H1 (cell line): ENCODE results near the gene WRAP73. TPM values are rescaled to one million over a fixed set of nuclear protein-coding genes. Genes with fewer than 3 reads are reported as not detected.

Source experiments
- CTCF ChIA-PET: fragments of 300-600 bp; sonication (Branson Sonifier 250); formaldehyde crosslinking; loops from one replicate; lab custom pipeline; 2021; ENCODE audit not compliant: partially characterized antibody; lab: Charles Lee
- POLR2A ChIA-PET: fragments of 300-600 bp; sonication (Branson Sonifier 250); formaldehyde crosslinking; loops from one replicate; lab custom pipeline; 2021; ENCODE audit warnings: inconsistent platforms; ENCODE audit not compliant: partially characterized antibody; lab: Charles Lee
- DNase-seq, 2 experiments: peaks; one replicate each; pipeline versions ENCODE4 v3.0.0 to v3.0.0-alpha.2; 2010 to 2022; ENCODE audit warnings: low spot score in 2 of 2, low read depth in 1 of 2, mixed read lengths in 1 of 2
- FAIRE-seq: peaks from 2 replicates; lab custom pipeline; 2011; peaks lifted over from hg19 to GRCh38; lab: Jason Lieb, UNC
- H2AFZ ChIP-seq: 2 replicates; pipeline ENCODE4 v1.8.1; 2012; ENCODE audit warnings: low read length, inconsistent platforms
- H2AK5ac ChIP-seq: 2 replicates; pipeline ENCODE4 v1.6.1; 2013; ENCODE audit warnings: low read depth, low read length
- H2BK120ac ChIP-seq: replicated peaks from 2 replicates; pipeline ENCODE3; 2013; ENCODE audit warnings: low read depth, low read length, inconsistent platforms
- H2BK12ac ChIP-seq: 2 replicates; pipeline ENCODE4 v1.6.1; 2013; ENCODE audit warnings: low read depth, low read length
- H2BK15ac ChIP-seq: 2 replicates; pipeline ENCODE4 v1.6.1; 2013; ENCODE audit warnings: low read length
- H2BK20ac ChIP-seq: 2 replicates; pipeline ENCODE4 v1.6.1; 2013; ENCODE audit warnings: low read length
- H2BK5ac ChIP-seq: 2 replicates; pipeline ENCODE4 v1.6.1; 2013; ENCODE audit warnings: low read depth, low read length
- H3K14ac ChIP-seq: 2 replicates; pipeline ENCODE4 v1.6.1; 2013; ENCODE audit warnings: inconsistent platforms; ENCODE audit not compliant: insufficient read length
- H3K18ac ChIP-seq: 2 replicates; pipeline ENCODE4 v1.6.1; 2013; ENCODE audit warnings: low read length; ENCODE audit errors: extremely low read depth
- H3K23ac ChIP-seq: 2 replicates; pipeline ENCODE4 v1.6.1; 2013; ENCODE audit warnings: inconsistent platforms; ENCODE audit not compliant: insufficient read length
- H3K23me2 ChIP-seq: 2 replicates; pipeline ENCODE4 v1.6.1; 2013; ENCODE audit warnings: low read depth, low read length
- H3K27ac ChIP-seq: 2 replicates; pipeline ENCODE4 v1.6.1; 2011; ENCODE audit warnings: low read depth, low read length, inconsistent platforms
- H3K27me3 ChIP-seq, 4 experiments: replicated peaks in 1 of 4; 1 replicate in 1 of 4; 2 replicates in 3 of 4; pipeline versions ENCODE4 v1.6.1 to v1.8.1; 2011 to 2013; ENCODE audit warnings: low read length in 3 of 4, mild to moderate bottlenecking in 3 of 4, inconsistent platforms in 2 of 4, mixed read lengths in 2 of 4, moderate library complexity in 1 of 4; ENCODE audit not compliant: control insufficient read depth in 3 of 4, insufficient read depth in 3 of 4; ENCODE audit errors: extremely low read depth in 1 of 4
- H3K36me3 ChIP-seq, 4 experiments: 2 replicates each; pipeline versions ENCODE4 v1.6.1 to v1.8.1; 2011 to 2013; ENCODE audit warnings: mild to moderate bottlenecking in 4 of 4, low read length in 3 of 4, moderate library complexity in 2 of 4, control low read depth in 1 of 4, inconsistent platforms in 1 of 4; ENCODE audit not compliant: insufficient read depth in 4 of 4, control insufficient read depth in 2 of 4
- H3K4ac ChIP-seq: replicated peaks from 2 replicates; pipeline ENCODE3; 2013; ENCODE audit warnings: low read length, low read depth, mixed read lengths, inconsistent platforms; ENCODE audit not compliant: insufficient read length
- H3K4me1 ChIP-seq, 4 experiments: replicated peaks in 1 of 4; 1 replicate in 1 of 4; 2 replicates in 3 of 4; pipeline versions ENCODE4 v1.6.1 to v1.8.1; 2011 to 2013; ENCODE audit warnings: low read length in 3 of 4, inconsistent platforms in 2 of 4, mixed read lengths in 1 of 4; ENCODE audit not compliant: insufficient read depth in 4 of 4, control insufficient read depth in 3 of 4
- H3K4me2 ChIP-seq, 2 experiments: 2 replicates each; pipeline versions ENCODE4 v1.6.1 to v1.8.1; 2011 to 2013; ENCODE audit warnings: low read depth in 2 of 2, low read length in 2 of 2, control low read depth in 1 of 2, inconsistent platforms in 1 of 2, mild to moderate bottlenecking in 1 of 2; ENCODE audit not compliant: insufficient read depth in 1 of 2
- H3K4me3 ChIP-seq, 4 experiments: fragments of 200-600, 300-600 bp in 1 of 4; sonication (generic), shearing (Covaris generic), sonication (Bioruptor Twin) in 1 of 4; 2 replicates each; pipeline versions ENCODE4 v1.5.1 to v1.8.1; 2011 to 2016; ENCODE audit warnings: low read length in 4 of 4, low read depth in 3 of 4, control low read depth in 2 of 4, inconsistent platforms in 2 of 4, mild to moderate bottlenecking in 2 of 4, mixed read lengths in 1 of 4, moderate library complexity in 1 of 4; ENCODE audit not compliant: insufficient read depth in 2 of 4; ENCODE audit errors: extremely low read depth in 1 of 4
- H3K56ac ChIP-seq: replicated peaks from 2 replicates; pipeline ENCODE3; 2013; ENCODE audit warnings: low read depth, mild to moderate bottlenecking, mixed read lengths, low read length, inconsistent platforms; ENCODE audit not compliant: insufficient read length
- H3K79me1 ChIP-seq: 2 replicates; pipeline ENCODE4 v1.6.1; 2013; ENCODE audit warnings: low read depth, low read length, control low read depth
- H3K79me2 ChIP-seq, 2 experiments: 2 replicates each; pipeline versions ENCODE4 v1.6.1 to v1.8.1; 2012 to 2013; ENCODE audit warnings: low read length in 2 of 2, mild to moderate bottlenecking in 2 of 2, inconsistent platforms in 1 of 2; ENCODE audit not compliant: insufficient read depth in 2 of 2, control insufficient read depth in 1 of 2
- H3K9ac ChIP-seq, 4 experiments: replicated peaks in 1 of 4; 1 replicate in 1 of 4; 2 replicates in 3 of 4; pipeline versions ENCODE4 v1.6.1 to v1.8.1; 2011 to 2013; ENCODE audit warnings: low read depth in 3 of 4, low read length in 3 of 4, control low read depth in 2 of 4, mild to moderate bottlenecking in 2 of 4, moderate library complexity in 2 of 4, inconsistent platforms in 1 of 4; ENCODE audit errors: extremely low read depth in 1 of 4
- H3K9me3 ChIP-seq, 2 experiments: 2 replicates each; pipeline versions ENCODE4 v1.6.1 to v1.8.1; 2012 to 2013; ENCODE audit warnings: mild to moderate bottlenecking in 2 of 2, moderate library complexity in 2 of 2, control low read depth in 1 of 2, inconsistent platforms in 1 of 2, low read depth in 1 of 2, low read length in 1 of 2, mixed read lengths in 1 of 2; ENCODE audit not compliant: insufficient read depth in 2 of 2
- H4K20me1 ChIP-seq, 2 experiments: replicated peaks in 1 of 2; 2 replicates each; pipeline versions ENCODE3 to v1.8.1; 2011 to 2013; ENCODE audit warnings: inconsistent platforms in 2 of 2, low read length in 2 of 2, mild to moderate bottlenecking in 1 of 2; ENCODE audit not compliant: insufficient read depth in 2 of 2, control insufficient read depth in 1 of 2
- H4K5ac ChIP-seq: 2 replicates; pipeline ENCODE4 v1.6.1; 2013; ENCODE audit warnings: low read length, low read depth, mixed read lengths, inconsistent platforms; ENCODE audit not compliant: insufficient read length
- H4K8ac ChIP-seq: 2 replicates; pipeline ENCODE4 v1.8.0; 2013; ENCODE audit warnings: mild to moderate bottlenecking, moderate library complexity, low read length, inconsistent platforms; ENCODE audit not compliant: insufficient read depth; ENCODE audit errors: extremely low read depth
- H4K91ac ChIP-seq: replicated peaks from 2 replicates; pipeline ENCODE3; 2013; ENCODE audit warnings: low read length, mixed read lengths, inconsistent platforms; ENCODE audit not compliant: insufficient read length
- CBX8 ChIP-seq: fragments of 300-800, 300-1000 bp; sonication (generic); IDR thresholded peaks from 2 replicates; pipeline ENCODE4 v1.7.1; 2016; ENCODE audit warnings: low read depth, low read length, borderline replicate concordance
- CEBPB ChIP-seq: IDR thresholded peaks from 2 replicates; pipeline ENCODE4 v1.6.1; 2012; ENCODE audit warnings: low read depth, low read length
- CHD1 ChIP-seq: IDR thresholded peaks from 2 replicates; pipeline ENCODE4 v1.6.1; 2012; ENCODE audit warnings: low read depth, low read length, improper control_type of control experiment
- KDM1A ChIP-seq: fragments of 200-600, 300-600 bp; sonication (generic); IDR thresholded peaks from 2 replicates; pipeline ENCODE4 v1.7.1; 2016; ENCODE audit warnings: mild to moderate bottlenecking, low read length, borderline replicate concordance
- KDM5A ChIP-seq: fragments of 200-600 bp; IDR thresholded peaks from 2 replicates; pipeline ENCODE4 v1.7.1; 2012; ENCODE audit warnings: mild to moderate bottlenecking, low read length, inconsistent platforms, mixed read lengths
- POU5F1 ChIP-seq: IDR thresholded peaks from 2 replicates; pipeline ENCODE4 v1.6.1; 2011; ENCODE audit warnings: low read depth, mild to moderate bottlenecking, low read length, moderate library complexity
- RFX5 ChIP-seq: IDR thresholded peaks from 2 replicates; pipeline ENCODE4 v1.6.1; 2011; ENCODE audit warnings: low read depth, low read length, improper control_type of control experiment, borderline replicate concordance
- SIN3A ChIP-seq, 2 experiments: IDR thresholded peaks in 1 of 2; conservative IDR thresholded peaks in 1 of 2; 2 replicates each; pipeline ENCODE4 v1.6.1; 2011 to 2012; ENCODE audit warnings: low read length in 2 of 2, improper control_type of control experiment in 1 of 2, low read depth in 1 of 2, mild to moderate bottlenecking in 1 of 2
- SUZ12 ChIP-seq: fragments of 200-600 bp; sonication (generic); IDR thresholded peaks from 2 replicates; pipeline ENCODE4 v1.6.1; 2012; ENCODE audit warnings: mild to moderate bottlenecking, inconsistent platforms, low read length, moderate library complexity, mixed read lengths
- TAF7 ChIP-seq: optimal IDR thresholded peaks from 2 replicates; pipeline ENCODE3; 2011; ENCODE audit warnings: low read depth, mild to moderate bottlenecking, inconsistent platforms, low read length, moderate library complexity, borderline replicate concordance
- USF2 ChIP-seq: IDR thresholded peaks from 2 replicates; pipeline ENCODE4 v1.6.1; 2011; ENCODE audit warnings: low read length, improper control_type of control experiment
- WGBS, 2 experiments: shearing (Covaris generic) in 1 of 2; methylation state at CpG; one replicate each; pipeline versions ENCODE4 v1.1.6 to v1.1.7; 2013 to 2015; ENCODE audit warnings: low lambda C conversion rate in 2 of 2, mixed read lengths in 2 of 2, inconsistent platforms in 1 of 2, low coverage in 1 of 2, missing lambda C conversion rate in 1 of 2; ENCODE audit not compliant: insufficient replicate concordance in 2 of 2, insufficient coverage in 1 of 2, insufficient read length in 1 of 2; ENCODE audit errors: extremely low coverage in 1 of 2, missing lambda C conversion rate in 1 of 2; 5-methylcytosine and 5-hydroxymethylcytosine counted together
- polyA plus RNA-seq, 7 experiments: library from polyadenylated mRNA; depleted of rRNA in 3 of 7; stranded (reverse) in 5 of 7; unstranded in 2 of 7; fragments of >200 nt in 5 of 7; fragments of 200-250 nt in 2 of 7; gene quantifications; 1 replicate in 5 of 7; 2 replicates in 1 of 7; 4 replicates in 1 of 7; pipeline versions ENCODE4 v1.2.1 to v1.2.3, GENCODE V29; 2011 to 2013; ENCODE audit warnings: missing spikeins in 2 of 7, mixed read lengths in 2 of 7
- total RNA-seq: library from RNA; stranded (reverse); fragmentation: NEBNext Ultra II Directional; extraction: Animal tissue kit (Norgen Biotek cat#: 25700); gene quantifications from 2 replicates; pipeline ENCODE4 v1.2.1, GENCODE V29; 2021

WRAP73 gene
- total and polyA plus RNA-seq, 2 of the 8 experiments (the other 6 are each of a cell fraction or from before 2014, with no cell fraction given), result 30.3 to 50.7 TPM

DNA sequence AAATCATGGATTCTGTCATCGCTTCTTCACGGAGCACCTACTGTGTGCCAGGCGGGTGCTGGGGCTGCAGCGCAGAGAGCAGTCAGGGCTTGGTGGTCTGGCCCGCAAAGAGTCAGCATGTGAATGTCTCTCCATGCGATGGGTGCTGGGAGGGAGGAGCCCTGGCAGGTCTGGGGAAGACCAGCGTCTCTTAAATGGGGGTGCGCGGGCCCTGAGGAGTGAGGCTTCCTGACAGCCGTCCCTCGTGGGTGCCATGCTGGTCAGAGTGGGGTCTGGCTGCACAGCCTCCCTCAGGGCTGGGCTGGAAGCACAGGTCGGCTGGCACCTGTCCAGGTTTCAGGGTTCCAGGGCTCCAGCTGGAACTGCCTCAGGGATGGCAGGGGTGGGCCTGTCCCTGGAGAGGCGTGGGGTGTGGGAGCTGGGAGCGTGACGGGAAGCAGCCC is 20.9 kb upstream of the WRAP73 start:
- 91% methylated on average over 15 of the region's 15 CpGs; no CpG with 5 or more reads in 1 of the 2 experiments for WGBS, 2 experiments
- Histone ChIP-seq H3K9ac (no peak overlapping the region), H2BK5ac (no peak overlapping the region), H2AK5ac (no peak overlapping the region), H3K23me2 (peaks cover 4% of the 10 kb centered on the region; the same call in 1 of the 2 replicates), H4K5ac (no peak overlapping the region), H3K4me2 (no peak overlapping the region), H3K18ac (no peak overlapping the region), H4K91ac (peak overlapping the region; percentile 27), H3K14ac (no peak overlapping the region), H3K4me1 (peaks cover 0 to 30% (median 22%) of the 10 kb centered on the region in 4 experiments; a peak in 6 of 7 replicates), H3K27me3 (peaks cover 0 to 3% (median 0%) of the 10 kb centered on the region in 4 experiments; a peak in 3 of 7 replicates), H2BK20ac (no peak overlapping the region), H3K9me3 (no peaks in the 10 kb centered on the region), H3K36me3 (no peaks in the 10 kb centered on the region), H4K8ac (no peak overlapping the region), H2BK15ac (no peak overlapping the region), H3K23ac (no peak overlapping the region), H4K20me1 (peaks cover 0 to 1% of the 10 kb centered on the region in 2 experiments), H3K56ac (no peak overlapping the region), H3K4me3 (no peak overlapping the region), H3K4ac (no peak overlapping the region), H3K79me1 (no peaks in the 10 kb centered on the region), H2BK120ac (no peak overlapping the region), H3K79me2 (no peaks in the 10 kb centered on the region), H3K27ac (no peak overlapping the region), H2BK12ac (no peak overlapping the region), H2AFZ (no peak overlapping the region)
- CTCF ChIA-PET, result interaction anchor here (1.0 to 2.2 kb wide), 6 partner anchors 12 to 56 kb away, joined by 3 to 7 read pairs (median 4); no protein-coding TSS in a partner anchor
- POLR2A ChIA-PET, result no interaction called here
- no peak for DNase-seq
- no peak for FAIRE-seq
- TF ChIP-seq SIN3A (conservative IDR thresholded peaks at IDR 0.05 in 1 of 2, IDR thresholded peaks at IDR 0.05 in 1 of 2; ENCODE audit: low read depth in 1 of 2, low read length in 2 of 2) (no peak), KDM5A (no peak), TAF7 (no peak), RFX5 (no peak), USF2 (no peak), CBX8 (no peak), KDM1A (no peak), CEBPB (no peak), SUZ12 (no peak), CHD1 (no peak), POU5F1 (no peak)
